Measurements from ENCODE around the gene TENT5A. TPM values are rescaled to one million over a fixed set of nuclear protein-coding genes. Genes with fewer than 3 reads are reported as not detected.
A peak's percentile ranks its signal among the peaks of the same experiment; 100 is the strongest.
"Not testable (repeated sequence)": the region's sequence is repeated elsewhere in the genome, so short reads cannot be mapped to it uniquely, and the experiment has no call there.

The TENT5A gene
- polyA plus RNA-seq, 1 donor from 2014 or later: 4.2 TPM

- peaks cover 0 to 3% (median 0%) of the 10 kb centered on the region in 3 donors for H3K4me1 Mint-ChIP-seq
- H3K9me3 Mint-ChIP-seq: peaks cover 0 to 6% (median 0%) of the 10 kb centered on the region in 3 donors
- H3K36me3 Mint-ChIP-seq: no peaks in the 10 kb centered on the region
- H3K27ac Mint-ChIP-seq: no peak overlapping the region
- no peaks in the 10 kb centered on the region for H3K27me3 Mint-ChIP-seq
- H3K4me3 Mint-ChIP-seq: no peak overlapping the region
These were observed 31.4 kb upstream of the TENT5A start for GRCh38 chr6:81783893-81784292.

GRCh38 chr6:81781624-81782023 is 29.1 kb upstream of the TENT5A start:
- no peaks in the 10 kb centered on the region for H3K36me3 Mint-ChIP-seq
- no peak overlapping the region for H3K27ac Mint-ChIP-seq
- H3K27me3 Mint-ChIP-seq: no peaks in the 10 kb centered on the region
- H3K4me3 Mint-ChIP-seq: no peak overlapping the region
- peaks cover 0 to 3% (median 0%) of the 10 kb centered on the region in 3 donors for H3K4me1 Mint-ChIP-seq
- H3K9me3 Mint-ChIP-seq: peaks cover 0 to 6% (median 0%) of the 10 kb centered on the region in 3 donors

- no peak overlapping the region for H3K27ac Mint-ChIP-seq
- H3K36me3 Mint-ChIP-seq: no peaks in the 10 kb centered on the region
- H3K4me3 Mint-ChIP-seq: no peak overlapping the region
- H3K9me3 Mint-ChIP-seq: peaks cover 0 to 6% (median 0%) of the 10 kb centered on the region in 3 donors
- no peaks in the 10 kb centered on the region for H3K27me3 Mint-ChIP-seq
- no peaks in the 10 kb centered on the region for H3K4me1 Mint-ChIP-seq
These were observed 25.2 kb upstream of the TENT5A start for GRCh38 chr6:81777586-81778268.

GRCh38 chr6:81776219-81776618 is 23.7 kb upstream of the TENT5A start:
- not testable (repeated sequence) for H3K9me3 Mint-ChIP-seq, H3K4me1 Mint-ChIP-seq, H3K4me3 Mint-ChIP-seq, H3K27me3 Mint-ChIP-seq, H3K27ac Mint-ChIP-seq, H3K36me3 Mint-ChIP-seq

- Mint-ChIP-seq H3K27me3 (no peaks in the 10 kb centered on the region), H3K27ac (peak overlapping the region in 1 of 3 donors; percentile 6), H3K9me3 (no peaks in the 10 kb centered on the region), H3K4me1 (no peaks in the 10 kb centered on the region), H3K4me3 (no peak overlapping the region), H3K36me3 (no peaks in the 10 kb centered on the region)
These were observed 22.1 kb upstream of the TENT5A start for GRCh38 chr6:81774542-81774941.

GRCh38 chr6:81773887-81774286 is 21.4 kb upstream of the TENT5A start:
- Mint-ChIP-seq H3K27me3 (no peaks in the 10 kb centered on the region), H3K9me3 (no peaks in the 10 kb centered on the region), H3K36me3 (no peaks in the 10 kb centered on the region), H3K4me1 (no peaks in the 10 kb centered on the region), H3K27ac (no peak overlapping the region), H3K4me3 (no peak overlapping the region)

- Mint-ChIP-seq H3K36me3 (no peaks in the 10 kb centered on the region), H3K27me3 (no peaks in the 10 kb centered on the region), H3K4me1 (no peaks in the 10 kb centered on the region), H3K9me3 (no peaks in the 10 kb centered on the region), H3K27ac (no peak overlapping the region), H3K4me3 (no peak overlapping the region)
These were observed 20.3 kb upstream of the TENT5A start for GRCh38 chr6:81772741-81773140.

- no peak overlapping the region for H3K27ac Mint-ChIP-seq
- no peaks in the 10 kb centered on the region for H3K9me3 Mint-ChIP-seq
- H3K27me3 Mint-ChIP-seq: no peaks in the 10 kb centered on the region
- H3K36me3 Mint-ChIP-seq: no peaks in the 10 kb centered on the region
- H3K4me1 Mint-ChIP-seq: no peaks in the 10 kb centered on the region
- no peak overlapping the region for H3K4me3 Mint-ChIP-seq
These were observed 18.6 kb upstream of the TENT5A start for GRCh38 chr6:81771097-81771496.

GRCh38 chr6:81770381-81770780 is 17.9 kb upstream of the TENT5A start:
- Mint-ChIP-seq H3K4me1 (no peaks in the 10 kb centered on the region), H3K27me3 (no peaks in the 10 kb centered on the region), H3K36me3 (no peaks in the 10 kb centered on the region), H3K4me3 (no peak overlapping the region), H3K27ac (no peak overlapping the region), H3K9me3 (no peaks in the 10 kb centered on the region)

- no peaks in the 10 kb centered on the region for H3K27me3 Mint-ChIP-seq
- H3K9me3 Mint-ChIP-seq: no peaks in the 10 kb centered on the region
- no peak overlapping the region for H3K4me3 Mint-ChIP-seq
- no peaks in the 10 kb centered on the region for H3K4me1 Mint-ChIP-seq
- no peak overlapping the region for H3K27ac Mint-ChIP-seq
- no peaks in the 10 kb centered on the region for H3K36me3 Mint-ChIP-seq
These were observed 17.3 kb upstream of the TENT5A start for GRCh38 chr6:81769824-81770223.

GRCh38 chr6:81768150-81768942 is 15.9 kb upstream of the TENT5A start:
- H3K4me1 Mint-ChIP-seq: no peaks in the 10 kb centered on the region

GRCh38 chr6:81767163-81767891 is 14.8 kb upstream of the TENT5A start:
- Mint-ChIP-seq H3K4me3 (no peak overlapping the region), H3K9me3 (no peaks in the 10 kb centered on the region), H3K27ac (no peak overlapping the region), H3K27me3 (no peaks in the 10 kb centered on the region), H3K4me1 (no peaks in the 10 kb centered on the region), H3K36me3 (no peaks in the 10 kb centered on the region)

More at GRCh38 chr6:81768150-81768942, 15.9 kb upstream of the TENT5A start:
- Mint-ChIP-seq H3K27ac (no peak overlapping the region), H3K36me3 (no peaks in the 10 kb centered on the region), H3K27me3 (no peaks in the 10 kb centered on the region), H3K4me3 (no peak overlapping the region), H3K9me3 (no peaks in the 10 kb centered on the region)

- no peaks in the 10 kb centered on the region for H3K27me3 Mint-ChIP-seq
- no peaks in the 10 kb centered on the region for H3K9me3 Mint-ChIP-seq
- no peaks in the 10 kb centered on the region for H3K36me3 Mint-ChIP-seq
- no peak overlapping the region for H3K4me3 Mint-ChIP-seq
- H3K27ac Mint-ChIP-seq: no peak overlapping the region
- H3K4me1 Mint-ChIP-seq: no peaks in the 10 kb centered on the region
These were observed 14.1 kb upstream of the TENT5A start for GRCh38 chr6:81766482-81767069.

GRCh38 chr6:81764531-81764930 is 12.1 kb upstream of the TENT5A start:
- Mint-ChIP-seq H3K4me3 (no peak overlapping the region), H3K36me3 (no peaks in the 10 kb centered on the region), H3K9me3 (no peaks in the 10 kb centered on the region), H3K27ac (no peak overlapping the region), H3K4me1 (no peaks in the 10 kb centered on the region), H3K27me3 (no peaks in the 10 kb centered on the region)

GRCh38 chr6:81763968-81764367 is 11.5 kb upstream of the TENT5A start:
- no peak overlapping the region for H3K4me3 Mint-ChIP-seq
- H3K27me3 Mint-ChIP-seq: no peaks in the 10 kb centered on the region
- no peak overlapping the region for H3K27ac Mint-ChIP-seq
- H3K9me3 Mint-ChIP-seq: no peaks in the 10 kb centered on the region
- H3K4me1 Mint-ChIP-seq: no peaks in the 10 kb centered on the region
- H3K36me3 Mint-ChIP-seq: no peaks in the 10 kb centered on the region
